Activated CD4-positive, CD25-positive, alpha-beta regulatory T cell treated with anti-CD3 and anti-CD28 coated beads, Interleukin-2, amount 50 U/mL, for 16 hours (primary cell): ENCODE results near the gene HBM.
"Not testable (repeated sequence)": the region's sequence is repeated elsewhere in the genome, so short reads cannot be mapped to it uniquely, and the experiment has no call there.

Experiments
- DNase-seq: peaks from one replicate; pipeline ENCODE4 v3.0.0-alpha.2; 2020; ENCODE audit warnings: low read depth, low spot score

HBM gene

DNA sequence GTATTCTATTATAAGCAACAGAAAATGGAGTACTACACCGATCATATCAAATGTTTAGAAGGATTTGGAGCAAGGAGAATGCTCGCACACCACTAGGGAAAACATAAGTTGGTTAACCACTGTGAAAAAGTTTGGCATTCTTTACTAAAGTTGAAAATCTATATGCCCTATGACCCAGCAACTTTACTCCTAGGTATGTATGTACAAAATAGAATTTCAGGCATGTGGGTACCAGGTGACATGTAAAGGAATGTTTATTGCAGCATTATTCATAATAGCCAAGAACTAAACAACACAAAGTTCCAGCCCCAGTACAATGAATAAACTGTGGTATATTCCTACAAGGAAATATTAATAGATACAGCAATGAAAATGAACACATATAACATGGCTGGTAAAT is 19.1 kb upstream of the HBM start:
- DNase-seq: no peak

DNA sequence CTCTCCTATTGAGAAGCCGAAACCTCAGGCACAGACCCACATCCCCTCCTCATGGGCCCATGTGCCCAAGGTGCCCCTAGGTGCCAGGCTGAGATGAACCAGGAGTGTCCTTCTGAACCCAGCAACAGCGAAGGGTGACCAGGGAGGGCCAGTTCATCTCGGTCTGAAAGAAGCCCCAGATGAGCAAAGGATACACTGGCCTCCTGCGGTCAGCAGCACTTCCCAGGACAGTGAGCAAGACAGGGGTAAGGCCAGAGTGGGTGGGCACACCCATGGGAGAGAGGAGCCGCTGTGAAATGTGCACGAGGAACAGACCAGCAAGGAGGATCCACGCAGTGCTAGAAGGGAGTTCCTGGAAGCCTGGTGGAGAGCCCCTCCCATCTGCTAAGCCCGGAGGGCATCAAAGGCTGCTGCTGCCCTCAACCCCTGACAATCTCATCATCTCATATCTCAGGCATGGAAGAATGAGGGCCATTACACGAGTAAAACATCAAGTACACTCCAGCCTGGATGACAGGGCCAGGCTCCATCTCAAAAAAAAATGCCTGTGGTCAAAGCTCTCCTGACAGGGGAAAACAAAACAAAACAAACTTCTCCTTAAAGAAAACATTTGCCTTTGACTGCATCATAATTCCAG is 16.6 kb upstream of the HBM start:
- no peak for DNase-seq

DNA sequence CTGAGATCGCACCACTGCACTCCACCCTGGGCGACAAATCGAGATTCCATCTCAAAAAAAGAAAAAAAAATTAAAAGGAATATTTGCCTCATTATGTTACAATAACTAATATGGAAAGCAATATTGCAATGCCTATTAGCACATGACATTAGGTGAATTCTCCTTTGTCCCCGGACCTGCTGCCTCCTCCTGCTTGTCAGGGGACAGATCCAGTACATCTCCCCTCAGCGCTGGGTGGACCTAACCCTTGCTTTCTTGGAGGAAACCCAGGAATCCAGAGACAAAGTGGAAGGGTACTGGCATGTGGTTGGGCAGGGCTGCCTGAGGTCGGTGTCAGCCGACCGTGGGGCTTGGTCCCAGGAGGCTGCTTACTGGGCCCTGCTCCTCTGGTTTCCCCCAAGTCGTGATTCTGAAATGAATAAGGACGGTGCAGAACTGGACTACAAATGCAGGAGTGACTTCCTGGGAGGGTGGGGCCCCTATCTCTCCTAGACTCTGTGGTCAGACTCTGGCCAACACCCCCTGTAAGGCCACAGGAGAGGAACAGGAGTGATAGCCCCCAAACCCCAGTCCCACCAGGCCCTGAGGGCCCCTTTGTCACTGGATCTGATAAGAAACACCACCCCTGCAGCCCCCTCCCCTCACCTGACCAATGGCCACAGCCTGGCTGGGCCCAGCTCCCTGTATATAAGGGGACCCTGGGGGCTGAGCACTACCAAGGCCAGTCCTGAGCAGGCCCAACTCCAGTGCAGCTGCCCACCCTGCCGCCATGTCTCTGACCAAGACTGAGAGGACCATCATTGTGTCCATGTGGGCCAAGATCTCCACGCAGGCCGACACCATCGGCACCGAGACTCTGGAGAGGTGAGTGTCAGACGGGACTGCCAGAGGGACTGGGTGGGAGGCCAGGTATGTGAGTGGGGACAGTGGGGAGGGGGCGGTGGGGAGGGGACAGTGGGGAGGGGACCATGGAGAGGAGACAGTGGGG is 13.3 kb upstream of the HBM start, which contains the start of gene HBZ:
Gene HBZ, plus strand, starts transcription at position 504 of the 988 bp plus-strand sequence. Its CDS starts 266 bp downstream, at position 770.
- no peak for DNase-seq

DNA sequence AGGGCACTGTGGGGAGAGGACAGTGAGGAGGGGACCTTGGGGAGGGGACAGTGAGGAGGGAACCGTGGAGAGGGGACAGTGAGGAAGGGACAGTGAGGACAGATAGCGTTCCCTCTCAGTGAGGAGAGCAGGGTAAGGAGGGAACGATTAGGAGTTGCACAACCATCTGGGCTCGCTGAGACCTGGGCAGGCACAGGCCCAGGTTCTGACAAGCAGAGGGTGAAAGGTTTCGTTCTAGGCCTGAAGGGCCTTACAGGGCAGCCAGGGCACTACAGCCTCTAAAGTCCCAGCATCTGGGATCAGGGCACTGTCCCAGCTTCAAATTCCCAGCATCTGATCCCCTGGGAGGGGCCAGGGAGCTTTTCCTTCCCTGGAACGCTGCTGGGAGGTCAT is 12.7 kb upstream of the HBM start:
- DNase-seq: not testable (repeated sequence)

DNA sequence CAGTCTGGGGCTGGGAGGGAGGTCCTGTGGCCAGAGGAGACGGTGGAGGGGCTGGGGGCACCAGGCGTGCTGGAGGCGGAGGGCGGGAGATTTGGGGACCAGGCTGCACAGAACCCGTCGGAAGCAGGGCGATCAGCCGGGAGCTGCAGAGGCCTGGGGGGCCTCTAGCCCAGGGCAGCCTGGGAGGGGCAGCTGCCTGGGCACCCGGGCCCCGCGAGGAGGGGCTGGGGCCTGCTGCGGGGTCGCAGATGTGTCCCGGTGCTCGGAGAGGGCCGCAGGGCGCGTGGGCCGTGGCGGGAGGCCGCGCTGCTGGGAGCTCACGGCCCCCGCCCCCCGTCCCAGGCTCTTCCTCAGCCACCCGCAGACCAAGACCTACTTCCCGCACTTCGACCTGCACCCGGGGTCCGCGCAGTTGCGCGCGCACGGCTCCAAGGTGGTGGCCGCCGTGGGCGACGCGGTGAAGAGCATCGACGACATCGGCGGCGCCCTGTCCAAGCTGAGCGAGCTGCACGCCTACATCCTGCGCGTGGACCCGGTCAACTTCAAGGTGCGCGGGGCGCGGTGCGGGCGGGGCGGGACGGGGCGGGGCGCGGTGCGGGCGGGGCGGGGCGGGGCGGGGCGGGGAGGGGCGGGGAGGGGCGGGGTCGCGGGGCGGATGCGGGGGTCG is 12.1 kb upstream of the HBM start:
- not testable (repeated sequence) for DNase-seq

DNA sequence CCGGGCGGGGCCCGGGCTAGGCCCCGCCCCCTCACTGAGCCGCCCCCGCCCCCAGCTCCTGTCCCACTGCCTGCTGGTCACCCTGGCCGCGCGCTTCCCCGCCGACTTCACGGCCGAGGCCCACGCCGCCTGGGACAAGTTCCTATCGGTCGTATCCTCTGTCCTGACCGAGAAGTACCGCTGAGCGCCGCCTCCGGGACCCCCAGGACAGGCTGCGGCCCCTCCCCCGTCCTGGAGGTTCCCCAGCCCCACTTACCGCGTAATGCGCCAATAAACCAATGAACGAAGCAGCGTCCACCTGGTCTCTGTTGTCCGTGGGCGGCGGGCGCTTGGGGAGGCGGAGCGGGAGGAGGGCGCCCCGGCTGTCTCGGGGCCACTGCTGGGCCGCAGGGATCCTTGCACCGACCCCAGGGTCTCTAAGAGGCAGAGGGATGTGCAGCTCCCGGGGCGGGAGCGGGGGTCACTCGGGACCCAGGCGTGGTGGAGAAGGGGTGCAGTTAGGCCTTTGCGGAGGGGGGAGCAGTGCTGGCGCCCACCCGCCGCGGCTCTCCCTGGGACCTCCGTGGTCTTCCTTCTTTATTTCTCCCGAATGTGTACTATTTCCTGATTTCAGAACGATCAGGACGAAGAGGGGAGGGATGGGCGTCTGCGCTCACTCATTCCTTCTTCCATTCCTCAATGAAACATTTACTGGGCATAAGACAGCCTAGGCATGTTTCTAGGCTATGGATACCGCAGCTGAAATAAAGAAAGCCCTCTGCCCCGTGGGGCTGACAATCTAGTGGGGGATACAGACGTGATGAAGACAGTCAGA is 11.4 kb upstream of the HBM start:
- no peak for DNase-seq

DNA sequence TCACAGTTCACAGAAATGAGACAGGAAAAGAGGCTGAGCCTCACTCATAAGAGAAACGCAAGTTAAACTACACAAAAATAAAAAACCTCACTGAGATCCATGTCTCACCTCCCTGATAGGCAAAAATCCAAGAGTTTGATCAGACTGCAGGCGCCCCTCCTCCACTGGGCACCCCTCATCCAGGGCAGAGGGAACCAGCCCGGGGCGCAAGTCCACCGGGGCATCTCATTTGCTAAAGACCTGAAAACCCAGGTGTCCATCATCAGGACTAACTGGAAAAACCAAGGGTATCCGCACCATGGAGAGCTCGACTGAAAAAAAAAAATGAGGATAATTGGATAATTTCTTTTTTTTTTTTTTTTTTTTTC is 10.8 kb upstream of the HBM start:
- DNase-seq: no peak

DNA sequence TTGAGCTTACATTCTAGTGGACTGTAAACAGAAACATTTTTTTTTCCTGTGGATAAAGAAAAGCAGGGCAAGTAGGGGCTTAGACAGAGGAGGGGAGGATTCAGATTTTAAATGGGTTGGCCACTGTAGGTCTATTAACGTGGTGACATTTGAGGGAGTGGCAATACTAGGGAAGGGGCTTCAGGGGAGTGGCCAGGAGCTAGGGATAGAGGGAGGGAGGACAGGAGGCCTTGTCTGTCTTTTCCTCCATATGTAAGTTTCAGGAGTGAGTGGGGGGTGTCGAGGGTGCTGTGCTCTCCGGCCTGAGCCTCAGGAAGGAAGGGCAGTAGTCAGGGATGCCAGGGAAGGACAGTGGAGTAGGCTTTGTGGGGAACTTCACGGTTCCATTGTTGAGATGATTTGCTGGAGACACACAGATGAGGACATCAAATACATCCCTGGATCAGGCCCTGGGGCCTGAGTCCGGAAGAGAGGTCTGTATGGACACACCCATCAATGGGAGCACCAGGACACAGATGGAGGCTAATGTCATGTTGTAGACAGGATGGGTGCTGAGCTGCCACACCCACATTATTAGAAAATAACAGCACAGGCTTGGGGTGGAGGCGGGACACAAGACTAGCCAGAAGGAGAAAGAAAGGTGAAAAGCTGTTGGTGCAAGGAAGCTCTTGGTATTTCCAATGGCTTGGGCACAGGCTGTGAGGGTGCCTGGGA is 6.5 kb upstream of the HBM start:
- DNase-seq: no peak

DNA sequence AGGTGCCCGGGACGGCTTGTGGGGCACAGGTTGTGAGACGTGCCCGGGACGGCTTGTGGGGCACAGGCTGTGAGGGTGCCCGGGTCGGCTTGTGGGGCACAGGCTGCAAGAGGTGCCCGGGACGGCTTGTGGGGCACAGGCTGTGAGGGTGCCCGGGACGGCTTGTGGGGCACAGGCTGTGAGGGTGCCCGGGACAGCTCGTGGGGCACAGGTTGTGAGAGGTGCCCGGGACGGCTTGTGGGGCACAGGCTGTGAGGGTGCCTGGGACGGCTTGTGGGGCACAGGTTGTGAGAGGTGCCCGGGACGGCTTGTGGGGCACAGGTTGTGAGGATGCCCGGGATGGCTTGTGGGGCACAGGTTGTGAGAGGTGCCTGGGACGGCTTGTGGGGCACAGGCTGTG is 5.5 kb upstream of the HBM start:
- not testable (repeated sequence) for DNase-seq

DNA sequence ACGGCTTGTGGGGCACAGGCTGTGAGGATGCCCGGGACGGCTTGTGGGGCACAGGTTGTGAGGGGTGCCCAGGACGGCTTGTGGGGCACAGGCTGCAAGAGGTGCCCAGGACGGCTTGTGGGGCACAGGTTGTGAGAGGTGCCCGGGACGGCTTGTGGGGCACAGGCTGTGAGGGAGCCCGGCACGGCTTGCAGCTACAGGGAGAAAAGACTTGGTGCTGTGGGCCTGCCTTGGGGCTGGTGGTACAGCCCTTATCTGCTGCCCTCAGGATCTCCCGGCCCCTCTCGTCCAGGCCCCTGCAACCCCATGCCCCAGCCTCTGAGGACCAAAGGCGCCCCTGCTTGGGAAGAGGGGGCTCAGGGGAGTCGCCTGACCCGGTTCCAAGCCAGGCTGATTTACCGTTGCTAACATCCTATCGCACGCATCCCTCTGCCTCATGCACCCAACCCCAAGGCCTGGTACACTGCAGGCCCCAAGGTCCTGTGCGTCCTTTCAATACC is 5.0 kb upstream of the HBM start:
- DNase-seq: no peak

DNA sequence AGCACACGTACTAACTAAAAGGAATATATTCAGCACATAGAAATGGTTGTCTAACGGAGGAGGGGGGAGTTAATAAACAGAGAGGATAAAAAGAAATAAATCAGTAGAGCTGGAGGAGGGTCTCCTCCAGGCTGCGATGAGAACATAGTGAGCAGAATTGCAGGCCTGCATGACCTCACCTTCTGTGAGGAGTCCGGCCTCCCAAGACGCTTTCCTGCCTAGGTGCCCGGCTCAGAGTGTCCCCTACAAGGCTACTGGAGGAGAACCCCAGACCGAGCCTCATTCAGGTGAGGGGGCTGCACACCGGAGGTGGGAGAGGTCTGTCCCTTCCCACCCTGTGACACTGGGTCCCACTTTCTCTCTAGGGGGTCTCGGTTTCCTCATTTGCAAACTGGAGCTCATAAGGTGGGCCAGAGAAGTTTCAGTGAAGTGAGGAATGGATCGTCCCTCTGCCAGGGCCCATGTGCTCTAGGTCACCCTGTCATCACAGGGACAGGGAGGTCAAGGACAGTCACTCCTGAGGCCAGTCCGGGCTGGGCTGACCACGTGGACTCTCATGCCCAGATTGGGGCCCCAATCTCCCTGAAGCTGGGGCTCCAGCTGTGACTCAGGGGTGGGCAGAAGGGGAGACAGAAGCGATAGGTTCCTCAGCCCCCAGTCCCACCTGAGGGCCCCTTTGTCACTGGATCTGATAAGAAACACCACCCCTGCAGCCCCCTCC is 3.3 kb upstream of the HBM start:
- DNase-seq: no peak

DNA sequence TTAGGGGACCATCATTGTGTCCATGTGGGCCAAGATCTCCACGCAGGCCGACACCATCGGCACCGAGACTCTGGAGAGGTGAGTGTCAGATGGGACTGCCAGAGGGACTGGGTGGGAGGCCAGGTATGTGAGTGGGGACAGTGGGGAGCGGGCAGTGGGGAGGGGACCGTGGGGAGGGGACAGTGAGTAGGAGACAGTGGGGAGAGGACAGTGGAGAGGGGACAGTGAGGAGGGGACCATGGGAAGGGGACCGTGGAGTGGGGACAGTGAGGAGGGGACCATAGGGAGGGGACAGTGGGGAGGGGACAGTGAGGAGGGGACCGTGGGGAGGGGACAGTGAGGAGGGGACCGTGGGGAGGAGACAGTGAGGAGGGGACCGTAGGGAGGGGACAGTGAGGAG is 2.6 kb upstream of the HBM start:
- not testable (repeated sequence) for DNase-seq

DNA sequence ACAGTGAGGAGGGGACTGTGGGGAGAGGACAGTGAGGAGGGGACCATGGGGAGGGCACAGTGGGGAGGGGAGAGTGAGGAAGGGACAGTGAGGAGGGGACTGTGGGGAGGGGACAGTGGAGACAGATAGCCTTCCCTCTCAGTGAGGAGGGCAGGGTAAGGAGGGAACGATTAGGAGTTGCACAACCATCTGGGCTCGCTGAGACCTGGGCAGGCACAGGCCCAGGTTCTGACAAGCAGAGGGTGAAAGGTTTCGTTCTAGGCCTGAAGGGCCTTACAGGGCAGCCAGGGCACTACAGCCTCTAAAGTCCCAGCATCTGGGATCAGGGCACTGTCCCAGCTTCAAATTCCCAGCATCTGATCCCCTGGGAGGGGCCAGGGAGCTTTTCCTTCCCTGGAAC is 2.1 kb upstream of the HBM start:
- DNase-seq: not testable (repeated sequence)

DNA sequence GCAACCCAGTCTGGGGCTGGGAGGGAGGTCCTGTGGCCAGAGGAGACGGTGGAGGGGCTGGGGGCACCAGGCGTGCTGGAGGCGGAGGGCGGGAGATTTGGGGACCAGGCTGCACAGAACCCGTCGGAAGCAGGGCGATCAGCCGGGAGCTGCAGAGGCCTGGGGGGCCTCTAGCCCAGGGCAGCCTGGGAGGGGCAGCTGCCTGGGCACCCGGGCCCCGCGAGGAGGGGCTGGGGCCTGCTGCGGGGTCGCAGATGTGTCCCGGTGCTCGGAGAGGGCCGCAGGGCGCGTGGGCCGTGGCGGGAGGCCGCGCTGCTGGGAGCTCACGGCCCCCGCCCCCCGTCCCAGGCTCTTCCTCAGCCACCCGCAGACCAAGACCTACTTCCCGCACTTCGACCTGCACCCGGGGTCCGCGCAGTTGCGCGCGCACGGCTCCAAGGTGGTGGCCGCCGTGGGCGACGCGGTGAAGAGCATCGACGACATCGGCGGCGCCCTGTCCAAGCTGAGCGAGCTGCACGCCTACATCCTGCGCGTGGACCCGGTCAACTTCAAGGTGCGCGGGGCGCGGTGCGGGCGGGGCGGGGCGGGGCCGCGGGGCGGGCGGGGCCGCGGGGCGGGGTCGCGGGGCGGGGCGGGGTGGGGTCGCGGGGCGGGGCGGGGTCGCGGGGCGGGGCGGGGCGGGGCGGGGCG is 1.5 kb upstream of the HBM start:
- DNase-seq: not testable (repeated sequence)

DNA sequence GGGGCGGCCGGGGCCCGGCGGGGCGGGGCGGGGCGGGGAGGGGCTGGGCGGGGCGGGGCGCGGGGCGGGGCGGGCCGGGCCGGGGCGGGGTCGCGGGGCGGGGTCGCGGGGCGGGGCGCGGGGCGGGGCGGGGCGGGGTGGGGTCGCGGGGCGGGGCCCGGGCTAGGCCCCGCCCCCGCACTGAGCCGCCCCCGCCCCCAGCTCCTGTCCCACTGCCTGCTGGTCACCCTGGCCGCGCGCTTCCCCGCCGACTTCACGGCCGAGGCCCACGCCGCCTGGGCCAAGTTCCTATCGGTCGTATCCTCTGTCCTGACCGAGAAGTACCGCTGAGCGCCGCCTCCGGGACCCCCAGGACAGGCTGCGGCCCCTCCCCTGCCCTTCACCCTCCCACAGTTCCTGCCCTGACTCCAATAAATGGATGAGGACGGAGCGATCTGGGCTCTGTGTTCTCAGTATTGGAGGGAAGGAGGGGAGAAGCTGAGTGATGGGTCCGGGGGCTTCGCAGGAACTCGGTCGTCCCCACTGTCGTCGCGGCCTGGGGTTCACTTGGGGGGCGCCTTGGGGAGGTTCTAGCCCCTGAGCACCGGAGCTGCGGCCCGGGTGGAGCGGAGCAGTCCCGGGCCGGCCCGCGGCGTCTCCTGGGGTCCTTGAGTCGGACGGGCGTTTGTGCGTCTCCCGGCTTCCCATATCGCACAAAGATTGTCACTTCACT is 795 bp upstream of the HBM start:
- no peak for DNase-seq

DNA sequence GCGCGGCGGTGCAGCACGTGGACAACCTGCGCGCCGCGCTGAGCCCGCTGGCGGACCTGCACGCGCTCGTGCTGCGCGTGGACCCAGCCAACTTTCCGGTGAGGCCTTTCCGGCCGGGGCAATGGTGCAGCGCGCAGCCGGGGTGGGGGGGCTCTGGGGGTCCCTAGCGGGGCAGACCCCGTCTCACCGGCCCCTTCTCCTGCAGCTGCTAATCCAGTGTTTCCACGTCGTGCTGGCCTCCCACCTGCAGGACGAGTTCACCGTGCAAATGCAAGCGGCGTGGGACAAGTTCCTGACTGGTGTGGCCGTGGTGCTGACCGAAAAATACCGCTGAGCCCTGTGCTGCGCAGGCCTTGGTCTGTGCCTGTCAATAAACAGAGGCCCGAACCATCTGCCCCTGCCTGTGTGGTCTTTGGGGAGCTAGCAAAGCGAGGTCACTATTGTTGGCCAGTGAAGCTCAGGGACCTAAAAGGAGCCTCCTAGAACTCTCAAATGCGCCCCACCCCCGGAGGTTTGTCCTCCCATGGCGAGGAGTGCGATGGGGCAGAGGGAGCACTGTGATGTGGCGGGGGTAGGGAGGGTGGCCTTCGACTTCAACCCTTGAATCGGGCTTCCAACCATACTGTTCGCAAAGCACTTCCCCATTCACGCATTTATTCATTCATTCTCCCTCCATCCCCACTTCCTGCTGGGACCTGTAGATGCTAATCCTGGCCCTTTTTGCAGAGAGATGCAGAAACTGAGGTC is 770 bp downstream of the HBM start:
- DNase-seq: no peak

DNA sequence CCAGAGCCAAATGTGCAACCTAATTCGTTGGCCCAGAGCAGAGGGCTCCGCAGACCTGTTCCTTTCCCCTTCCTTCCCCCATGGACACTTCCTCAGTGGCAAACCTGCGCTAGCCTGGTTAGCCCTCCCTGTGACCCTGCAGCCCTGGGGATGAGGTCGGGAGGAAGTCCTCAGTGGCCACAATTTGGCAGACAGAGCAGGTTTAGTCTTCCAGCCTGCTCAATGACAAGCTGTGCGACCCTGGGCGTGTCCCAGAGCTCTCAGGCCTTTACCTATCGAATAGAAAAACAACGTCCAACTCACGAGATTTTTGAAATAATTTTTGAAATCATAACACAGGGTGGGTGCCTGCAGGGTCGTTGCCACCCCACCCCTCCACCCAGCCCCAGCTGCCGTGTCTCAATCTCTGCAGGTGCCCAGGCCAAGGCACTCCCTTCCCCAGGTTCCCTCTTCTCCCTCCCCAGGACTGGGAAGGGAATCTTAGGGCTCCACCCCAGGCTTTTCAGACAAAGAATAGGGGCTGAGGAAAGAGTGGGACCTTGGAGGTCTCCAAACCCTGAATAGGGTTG is 1.4 kb downstream of the HBM start:
- DNase-seq: no peak

DNA sequence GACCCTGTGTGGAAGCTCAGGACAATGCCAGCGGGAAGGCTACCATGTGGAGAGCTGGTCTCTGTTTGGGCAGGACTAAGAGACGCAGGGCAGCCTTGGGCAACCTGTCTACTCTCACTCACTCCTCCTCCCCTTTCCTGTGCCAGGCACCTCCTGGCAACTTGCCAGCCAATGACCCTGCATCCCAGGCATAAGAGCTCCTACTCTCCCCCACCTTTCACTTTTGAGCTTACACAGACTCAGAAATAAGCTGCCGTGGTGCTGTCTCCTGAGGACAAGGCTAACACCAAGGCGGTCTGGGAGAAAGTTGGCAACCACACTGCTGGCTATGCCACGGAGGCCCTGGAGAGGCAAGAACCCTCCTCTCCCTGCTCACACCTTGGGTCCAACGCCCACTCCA is 2.6 kb downstream of the HBM start:
- DNase-seq: no peak
